ENCODE data around the gene VPS35L.

DNA sequence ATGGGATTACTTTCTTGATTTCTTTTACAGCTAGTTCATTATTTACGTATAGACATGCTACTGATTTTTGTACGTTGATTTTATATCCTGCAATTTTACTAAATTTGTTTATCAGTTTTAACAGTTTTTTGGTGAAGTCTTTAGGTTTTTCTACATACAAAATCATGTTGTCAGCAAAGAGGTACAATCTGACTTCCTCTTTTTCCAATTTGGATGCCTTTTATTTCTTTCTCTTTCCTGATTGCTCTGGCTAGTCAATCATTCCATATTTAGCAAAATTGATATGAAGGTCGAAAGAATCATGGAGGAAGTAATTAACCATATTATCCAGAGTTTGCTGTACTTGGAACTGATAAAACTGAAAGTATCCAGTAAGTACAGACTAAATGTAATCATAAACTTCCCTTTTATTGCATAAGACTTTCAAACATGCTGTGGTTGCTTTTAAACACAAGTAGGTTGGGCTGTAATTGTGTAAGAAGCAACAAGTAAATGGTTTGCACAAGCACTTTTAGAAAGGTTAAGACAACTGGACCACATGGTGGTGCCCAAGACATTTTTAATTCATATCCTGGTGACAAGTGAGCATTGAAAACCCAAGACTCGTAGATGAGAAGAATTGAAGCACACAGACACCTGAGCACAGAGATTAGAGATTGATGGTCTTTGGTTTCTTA is 42.0 kb upstream of the VPS35L start:
- TF ChIP-seq SREBF1 (IDR thresholded peaks at IDR 0.05; ENCODE audit: low read length) = no peak
- TF ChIP-seq CREB1 (IDR thresholded peaks at IDR 0.05; ENCODE audit: low read depth) = no peak
- TF ChIP-seq DPF2 (IDR thresholded peaks at IDR 0.05) = no peak
- TF ChIP-seq FOXM1 (IDR thresholded peaks at IDR 0.05; ENCODE audit: low read depth, low read length) = no peak
- TF ChIP-seq, protein P1, sequence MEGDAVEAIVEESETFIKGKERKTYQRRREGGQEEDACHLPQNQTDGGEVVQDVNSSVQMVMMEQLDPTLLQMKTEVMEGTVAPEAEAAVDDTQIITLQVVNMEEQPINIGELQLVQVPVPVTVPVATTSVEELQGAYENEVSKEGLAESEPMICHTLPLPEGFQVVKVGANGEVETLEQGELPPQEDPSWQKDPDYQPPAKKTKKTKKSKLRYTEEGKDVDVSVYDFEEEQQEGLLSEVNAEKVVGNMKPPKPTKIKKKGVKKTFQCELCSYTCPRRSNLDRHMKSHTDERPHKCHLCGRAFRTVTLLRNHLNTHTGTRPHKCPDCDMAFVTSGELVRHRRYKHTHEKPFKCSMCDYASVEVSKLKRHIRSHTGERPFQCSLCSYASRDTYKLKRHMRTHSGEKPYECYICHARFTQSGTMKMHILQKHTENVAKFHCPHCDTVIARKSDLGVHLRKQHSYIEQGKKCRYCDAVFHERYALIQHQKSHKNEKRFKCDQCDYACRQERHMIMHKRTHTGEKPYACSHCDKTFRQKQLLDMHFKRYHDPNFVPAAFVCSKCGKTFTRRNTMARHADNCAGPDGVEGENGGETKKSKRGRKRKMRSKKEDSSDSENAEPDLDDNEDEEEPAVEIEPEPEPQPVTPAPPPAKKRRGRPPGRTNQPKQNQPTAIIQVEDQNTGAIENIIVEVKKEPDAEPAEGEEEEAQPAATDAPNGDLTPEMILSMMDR (IDR thresholded peaks at IDR 0.05 in 2 of 3, conservative IDR thresholded peaks at IDR 0.05 in 1 of 3; ENCODE audit: control insufficient read depth in 2 of 3, extremely low read depth in 1 of 3, insufficient read depth in 1 of 3, low read depth in 3 of 3, low read length in 3 of 3) = no peak; a peak in 1 of 6 replicates
- no peak for TF ChIP-seq IKZF1 (conservative IDR thresholded peaks at IDR 0.05)
- no peak for TF ChIP-seq EP300 (IDR thresholded peaks at IDR 0.05; ENCODE audit: borderline replicate concordance in 1 of 2, control insufficient read depth in 1 of 2, low read depth in 2 of 2, low read length in 2 of 2)
- no peak for TF ChIP-seq EGR1 (IDR thresholded peaks at IDR 0.05; ENCODE audit: borderline replicate concordance in 1 of 2, low read depth in 2 of 2, low read length in 2 of 2)
- TF ChIP-seq MEF2A (IDR thresholded peaks at IDR 0.05; ENCODE audit: insufficient read depth, low read depth, low read length) = no peak
- no peak for TF ChIP-seq SREBF2 (IDR thresholded peaks at IDR 0.05; ENCODE audit: low read length)
- TF ChIP-seq POLR2A (IDR thresholded peaks at IDR 0.05; ENCODE audit: low read depth, low read length) = no peak
- TF ChIP-seq HCFC1 (IDR thresholded peaks at IDR 0.05; ENCODE audit: low read length) = no peak
